ENCODE measurements around the gene ZNF648. TPM values are rescaled to one million over a fixed set of nuclear protein-coding genes. Genes with fewer than 3 reads are reported as not detected.

ZNF648 gene
- total and polyA plus RNA-seq, 10 of the 15 experiments (the other 5 are each of a cell fraction or from before 2014, with no cell fraction given): 0.05 TPM; not detected in 9

DNA sequence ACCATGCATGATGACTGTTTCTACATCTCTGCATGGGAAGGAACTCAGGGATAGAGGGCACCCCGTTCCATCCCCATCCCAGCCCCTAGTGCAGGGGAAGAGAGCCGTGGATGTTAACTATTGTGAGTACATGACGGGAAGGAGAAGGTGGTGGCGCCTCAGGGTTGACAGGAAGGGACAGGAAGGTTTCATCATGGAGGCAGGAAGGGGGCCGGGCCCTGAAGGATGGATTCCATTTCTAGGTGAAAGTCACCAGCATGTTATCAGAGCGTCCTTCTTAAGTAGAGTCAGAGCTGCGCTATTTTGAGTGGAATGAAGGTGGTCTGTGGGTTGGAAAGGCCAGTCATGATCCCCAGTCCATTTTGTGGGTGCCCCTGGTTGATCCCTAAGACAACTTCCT lies 25.1 kb upstream of the ZNF648 start (continued):
- no peak for TF ChIP-seq RAD21 (IDR thresholded peaks at IDR 0.05; ENCODE audit: insufficient read depth, low read depth, low read length)
- no peak for TF ChIP-seq SKIL (IDR thresholded peaks at IDR 0.05; ENCODE audit: low read depth, poor library complexity, severe bottlenecking)
- TF ChIP-seq ZNF217 (IDR thresholded peaks at IDR 0.05): no peak

DNA sequence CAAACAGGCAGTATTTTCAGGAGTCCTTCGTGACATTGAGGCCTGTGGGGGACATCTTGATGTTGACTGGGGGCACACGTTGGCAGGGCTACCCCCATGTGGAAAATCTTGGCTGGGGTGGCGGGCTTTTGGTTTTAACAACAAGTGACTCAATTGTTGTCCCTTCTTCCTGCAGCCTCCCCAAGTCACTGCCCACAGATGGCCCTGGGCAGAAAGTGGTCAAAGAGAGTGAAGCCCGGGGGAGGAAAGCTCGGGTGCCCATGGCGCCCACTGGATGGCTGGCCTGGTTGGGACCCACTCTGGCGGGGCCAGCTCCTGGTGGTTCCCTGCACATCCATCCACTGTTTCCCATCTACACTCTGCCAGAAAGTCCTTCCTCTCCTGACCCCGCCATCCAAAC lies 24.6 kb upstream of the ZNF648 start:
- in situ Hi-C loops (cut with MboI): loop anchor here (5.0 kb wide), 1 partner anchor 311 kb away; no protein-coding TSS in a partner anchor
- DNase-seq (ENCODE audit: low read depth, low spot score) (no peak), ATAC-seq (no peak), FAIRE-seq (no peak)
- 14% methylated on average over 8 of the region's 8 CpGs for WGBS (ENCODE audit: insufficient coverage, insufficient replicate concordance, low lambda C conversion rate, missing lambda C conversion rate)
- RAD21 ChIA-PET (ENCODE audit: unreplicated experiment): interaction anchor here (0.9 to 2.5 kb wide), 4 partner anchors 8 to 310 kb away, joined by 3 to 16 read pairs (median 6); no protein-coding TSS in a partner anchor
- BruUV-seq (replicated peaks): no TSS peak
- no peak overlapping the region for H3K4me2 ChIP-seq (ENCODE audit: control insufficient read depth, insufficient read depth)
- no peaks in the 10 kb centered on the region for H3K4me1 ChIP-seq (ENCODE audit: control insufficient read depth, insufficient read depth, low read length)
- SMC1A ChIA-PET (ENCODE audit: uncharacterized antibody, unreplicated experiment): interaction anchor here (1.3 to 2.7 kb wide), 3 partner anchors 8 to 310 kb away, joined by 6 to 22 read pairs (median 17); no protein-coding TSS in a partner anchor
- H2AFZ ChIP-seq (ENCODE audit: control insufficient read depth, low read depth, low read length): no peak overlapping the region
- H3K27ac ChIP-seq (ENCODE audit: control insufficient read depth, insufficient read depth): no peak overlapping the region
- H4K20me1 ChIP-seq (ENCODE audit: control insufficient read depth, insufficient read depth): no peaks in the 10 kb centered on the region
- H3K79me2 ChIP-seq (ENCODE audit: control insufficient read depth, insufficient read depth, low read length): no peaks in the 10 kb centered on the region
- no peaks in the 10 kb centered on the region; a peak in 1 of 4 replicates for H3K27me3 ChIP-seq (replicated peaks in 1 of 2; ENCODE audit: control insufficient read depth in 2 of 2, insufficient read depth in 2 of 2, low read length in 1 of 2)
- TF ChIP-seq SMAD5 (IDR thresholded peaks at IDR 0.05; ENCODE audit: low read depth): no peak
- TF ChIP-seq BMI1 (IDR thresholded peaks at IDR 0.05; ENCODE audit: borderline replicate concordance): no peak
- no peak for TF ChIP-seq DPF2 (IDR thresholded peaks at IDR 0.05)
- TF ChIP-seq SMARCA5 (IDR thresholded peaks at IDR 0.05): no peak
- TF ChIP-seq MTA3 (IDR thresholded peaks at IDR 0.05; ENCODE audit: borderline replicate concordance, low read length): no peak
- TF ChIP-seq RB1 (IDR thresholded peaks at IDR 0.05; ENCODE audit: borderline replicate concordance): no peak
- TF ChIP-seq ZBTB33 (IDR thresholded peaks at IDR 0.05): no peak
- TF ChIP-seq, protein P1, sequence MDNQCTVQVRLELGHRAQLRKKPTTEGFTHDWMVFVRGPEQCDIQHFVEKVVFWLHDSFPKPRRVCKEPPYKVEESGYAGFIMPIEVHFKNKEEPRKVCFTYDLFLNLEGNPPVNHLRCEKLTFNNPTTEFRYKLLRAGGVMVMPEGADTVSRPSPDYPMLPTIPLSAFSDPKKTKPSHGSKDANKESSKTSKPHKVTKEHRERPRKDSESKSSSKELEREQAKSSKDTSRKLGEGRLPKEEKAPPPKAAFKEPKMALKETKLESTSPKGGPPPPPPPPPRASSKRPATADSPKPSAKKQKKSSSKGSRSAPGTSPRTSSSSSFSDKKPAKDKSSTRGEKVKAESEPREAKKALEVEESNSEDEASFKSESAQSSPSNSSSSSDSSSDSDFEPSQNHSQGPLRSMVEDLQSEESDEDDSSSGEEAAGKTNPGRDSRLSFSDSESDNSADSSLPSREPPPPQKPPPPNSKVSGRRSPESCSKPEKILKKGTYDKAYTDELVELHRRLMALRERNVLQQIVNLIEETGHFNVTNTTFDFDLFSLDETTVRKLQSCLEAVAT (IDR thresholded peaks at IDR 0.05): no peak
- TF ChIP-seq, protein P2, sequence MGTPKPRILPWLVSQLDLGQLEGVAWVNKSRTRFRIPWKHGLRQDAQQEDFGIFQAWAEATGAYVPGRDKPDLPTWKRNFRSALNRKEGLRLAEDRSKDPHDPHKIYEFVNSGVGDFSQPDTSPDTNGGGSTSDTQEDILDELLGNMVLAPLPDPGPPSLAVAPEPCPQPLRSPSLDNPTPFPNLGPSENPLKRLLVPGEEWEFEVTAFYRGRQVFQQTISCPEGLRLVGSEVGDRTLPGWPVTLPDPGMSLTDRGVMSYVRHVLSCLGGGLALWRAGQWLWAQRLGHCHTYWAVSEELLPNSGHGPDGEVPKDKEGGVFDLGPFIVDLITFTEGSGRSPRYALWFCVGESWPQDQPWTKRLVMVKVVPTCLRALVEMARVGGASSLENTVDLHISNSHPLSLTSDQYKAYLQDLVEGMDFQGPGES (IDR thresholded peaks at IDR 0.05): no peak
- no peaks in the 10 kb centered on the region for H3K9me3 ChIP-seq (replicated peaks; ENCODE audit: control insufficient read depth, insufficient read depth, low read length)
- no peak overlapping the region for H3K9ac ChIP-seq (ENCODE audit: control insufficient read depth, insufficient read depth, low read length)
- no peak overlapping the region for H3K4me3 ChIP-seq
- intact Hi-C loops (cut with micrococcal nuclease; ENCODE audit: unreplicated experiment): loop anchor here (5.0 kb wide), 2 partner anchors 511 to 696 kb away; no protein-coding TSS in a partner anchor
- POLR2A ChIA-PET: no interaction called here
- CTCF ChIA-PET: interaction anchor here (0.5 to 6.0 kb wide), 6 partner anchors 11 to 1140 kb away, joined by 3 to 64 read pairs (median 3); no protein-coding TSS in a partner anchor
- no peaks in the 10 kb centered on the region for H3K36me3 ChIP-seq (ENCODE audit: control insufficient read depth in 2 of 2, insufficient read depth in 2 of 2, low read length in 1 of 2)

All from GM12878 (cell line).